SHP77 (cell line): Measurements from ENCODE around the gene IPO8.
A peak's percentile ranks its signal among the peaks of the same experiment; 100 is the strongest.
"Not testable (repeated sequence)": the region's sequence is repeated elsewhere in the genome, so short reads cannot be mapped to it uniquely, and the experiment has no call there.

ENCODE experiments used
- DNase-seq, 2 experiments: peaks; one replicate each; lab custom pipeline; 2025; lab: John Stamatoyannopoulos, UW

The IPO8 gene

GRCh38 chr12:30604302-30604701 is 91.4 kb downstream of the IPO8 start:
- peak in 1 of 2 experiments; percentile 25 for DNase-seq

GRCh38 chr12:30603129-30603528 is 92.5 kb downstream of the IPO8 start:
- DNase-seq, result no peak

- DNase-seq, result no peak
These were observed 93.0 kb downstream of the IPO8 start for GRCh38 chr12:30602678-30603077.

- peak; percentile 99 for DNase-seq
These were observed 96.1 kb downstream of the IPO8 start for GRCh38 chr12:30599608-30600007.

GRCh38 chr12:30598889-30599288 is 96.8 kb downstream of the IPO8 start:
- no peak for DNase-seq

GRCh38 chr12:30595742-30596141 is 99.9 kb downstream of the IPO8 start:
- DNase-seq, result no peak

GRCh38 chr12:30594509-30594908 is 101.2 kb downstream of the IPO8 start:
- no peak for DNase-seq

GRCh38 chr12:30588572-30588971 is 107.1 kb downstream of the IPO8 start:
- DNase-seq, result not testable (repeated sequence)

GRCh38 chr12:30587782-30588181 is 107.9 kb downstream of the IPO8 start:
- DNase-seq, result no peak

- DNase-seq, result no peak
These were observed 109.8 kb downstream of the IPO8 start for GRCh38 chr12:30585877-30586276.

GRCh38 chr12:30582943-30583342 is 112.7 kb downstream of the IPO8 start:
- DNase-seq, result no peak

- DNase-seq, result no peak
These were observed 115.3 kb downstream of the IPO8 start for GRCh38 chr12:30580344-30580743.
